GM18505 (cell line): Measurements from ENCODE around the gene USP10.
A peak's percentile ranks its signal among the peaks of the same experiment; 100 is the strongest.

Experiments
- ATAC-seq: cut with Tn5 transposase; IDR thresholded peaks from one replicate; pipeline ENCODE4 v1.9.1; 2021; ENCODE audit not compliant: unreplicated experiment
- POLR2A ChIP-seq: IDR thresholded peaks from 4 replicates; pipeline ENCODE4 v1.6.1; 2011; ENCODE audit warnings: borderline replicate concordance; ENCODE audit not compliant: insufficient read depth, insufficient read length; ENCODE audit errors: extremely low read depth

USP10 gene, protein sequence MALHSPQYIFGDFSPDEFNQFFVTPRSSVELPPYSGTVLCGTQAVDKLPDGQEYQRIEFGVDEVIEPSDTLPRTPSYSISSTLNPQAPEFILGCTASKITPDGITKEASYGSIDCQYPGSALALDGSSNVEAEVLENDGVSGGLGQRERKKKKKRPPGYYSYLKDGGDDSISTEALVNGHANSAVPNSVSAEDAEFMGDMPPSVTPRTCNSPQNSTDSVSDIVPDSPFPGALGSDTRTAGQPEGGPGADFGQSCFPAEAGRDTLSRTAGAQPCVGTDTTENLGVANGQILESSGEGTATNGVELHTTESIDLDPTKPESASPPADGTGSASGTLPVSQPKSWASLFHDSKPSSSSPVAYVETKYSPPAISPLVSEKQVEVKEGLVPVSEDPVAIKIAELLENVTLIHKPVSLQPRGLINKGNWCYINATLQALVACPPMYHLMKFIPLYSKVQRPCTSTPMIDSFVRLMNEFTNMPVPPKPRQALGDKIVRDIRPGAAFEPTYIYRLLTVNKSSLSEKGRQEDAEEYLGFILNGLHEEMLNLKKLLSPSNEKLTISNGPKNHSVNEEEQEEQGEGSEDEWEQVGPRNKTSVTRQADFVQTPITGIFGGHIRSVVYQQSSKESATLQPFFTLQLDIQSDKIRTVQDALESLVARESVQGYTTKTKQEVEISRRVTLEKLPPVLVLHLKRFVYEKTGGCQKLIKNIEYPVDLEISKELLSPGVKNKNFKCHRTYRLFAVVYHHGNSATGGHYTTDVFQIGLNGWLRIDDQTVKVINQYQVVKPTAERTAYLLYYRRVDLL

DNA sequence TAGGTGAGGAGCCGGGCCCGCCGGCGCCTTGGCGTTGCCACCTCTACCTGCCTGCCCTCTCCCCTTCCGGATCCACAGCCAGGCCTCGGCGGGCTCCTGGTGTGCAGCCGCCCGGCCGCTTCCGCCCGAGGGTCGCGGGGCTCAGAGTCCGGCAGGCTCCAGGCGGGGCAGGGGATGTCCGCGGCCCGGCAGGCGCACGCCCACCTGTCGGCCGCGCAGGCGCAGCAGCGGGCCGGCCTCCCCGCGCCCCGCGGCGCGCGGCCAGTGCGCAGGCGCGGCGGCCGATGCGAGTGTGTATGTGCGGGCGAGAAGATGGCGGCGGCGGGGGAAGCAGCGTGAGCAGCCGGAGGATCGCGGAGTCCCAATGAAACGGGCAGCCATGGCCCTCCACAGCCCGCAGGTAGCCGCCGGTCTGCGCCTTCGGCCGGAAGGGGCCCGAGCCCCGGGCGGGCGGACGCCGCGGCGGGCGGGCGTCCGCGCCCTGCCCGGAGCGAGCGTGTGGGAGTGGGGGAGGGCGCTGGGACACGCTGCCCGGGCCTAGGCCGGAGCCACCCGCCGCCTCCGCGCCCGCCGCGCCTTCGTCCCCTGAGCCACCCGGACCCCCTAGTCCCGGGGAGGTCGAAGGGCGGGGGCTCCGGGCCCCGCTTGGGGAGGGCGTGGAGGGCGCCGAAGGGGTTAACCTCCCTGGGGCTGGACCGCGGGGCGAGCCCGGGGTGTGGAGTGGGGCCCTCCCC lies at the start of gene USP10:
USP10 (plus strand) TSS at position 289 of the 734 bp plus-strand sequence; CDS start at position 380, 91 bp downstream.
- peak; percentile 84 for TF ChIP-seq POLR2A
- ATAC-seq = peak; percentile 68

DNA sequence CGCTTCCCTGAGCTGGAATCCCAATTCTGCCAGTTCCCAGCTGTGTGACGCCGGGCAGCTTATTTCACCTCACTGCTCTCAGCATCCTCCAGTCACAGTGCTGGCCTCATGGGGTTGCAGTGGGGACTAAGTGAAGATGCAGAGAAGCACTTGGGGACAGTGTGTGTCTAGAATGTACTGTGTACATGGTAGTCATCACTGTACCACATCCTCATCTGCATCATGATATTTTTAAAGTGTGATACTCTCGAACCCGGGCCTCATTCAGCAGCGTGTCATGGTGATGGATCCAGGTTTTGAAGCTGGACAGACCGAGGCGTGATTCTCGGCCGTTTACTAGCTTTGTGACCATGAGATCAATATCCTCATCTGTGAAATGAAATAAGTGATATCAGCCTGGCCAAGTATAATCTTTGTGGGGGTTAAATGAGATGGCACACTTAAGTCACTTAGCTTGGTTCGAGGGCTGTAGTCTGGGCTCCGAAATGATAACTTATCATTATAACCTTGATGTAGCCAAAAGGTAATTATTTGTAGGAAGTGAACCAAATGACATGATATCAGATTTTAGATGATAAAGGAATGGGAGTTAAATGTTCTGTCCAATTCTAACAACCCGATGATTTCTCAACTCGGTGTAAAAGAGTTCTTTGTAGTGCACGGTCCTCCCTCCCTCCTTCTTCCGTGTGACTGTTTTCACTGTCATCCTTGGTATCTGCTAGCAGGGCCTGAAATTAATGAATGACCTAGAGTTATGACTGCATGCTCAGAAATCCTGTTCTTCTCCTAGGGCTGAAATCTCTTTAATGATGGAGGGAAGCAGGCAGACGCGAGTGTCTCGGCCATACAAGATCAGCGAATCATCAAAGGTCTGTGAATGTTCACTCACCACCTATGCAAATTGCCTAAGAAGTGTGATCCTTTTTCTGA lies 49.5 kb upstream of the USP10 start:
- peak; percentile 17 for TF ChIP-seq POLR2A
- no peak for ATAC-seq

DNA sequence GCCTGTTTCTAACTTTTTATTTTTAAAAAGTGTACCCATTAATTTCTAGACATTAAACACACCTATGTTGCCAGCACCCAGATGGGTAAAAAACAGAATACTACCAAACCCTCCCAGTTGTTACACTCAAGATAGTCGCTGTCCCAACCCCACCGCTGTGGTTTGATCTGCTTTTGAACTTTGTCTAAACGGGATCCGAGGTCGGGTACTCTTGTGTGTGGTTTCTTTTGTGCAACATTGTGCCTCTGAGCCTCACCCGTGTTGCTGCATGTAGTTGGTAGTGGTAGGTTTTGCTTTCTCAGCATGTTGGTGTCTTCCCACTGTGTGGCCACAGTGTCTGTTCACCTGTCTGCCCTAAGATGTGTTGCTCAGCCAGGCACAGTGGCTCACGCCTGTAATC lies 47.2 kb upstream of the USP10 start:
- ATAC-seq = no peak
- no peak for TF ChIP-seq POLR2A

DNA sequence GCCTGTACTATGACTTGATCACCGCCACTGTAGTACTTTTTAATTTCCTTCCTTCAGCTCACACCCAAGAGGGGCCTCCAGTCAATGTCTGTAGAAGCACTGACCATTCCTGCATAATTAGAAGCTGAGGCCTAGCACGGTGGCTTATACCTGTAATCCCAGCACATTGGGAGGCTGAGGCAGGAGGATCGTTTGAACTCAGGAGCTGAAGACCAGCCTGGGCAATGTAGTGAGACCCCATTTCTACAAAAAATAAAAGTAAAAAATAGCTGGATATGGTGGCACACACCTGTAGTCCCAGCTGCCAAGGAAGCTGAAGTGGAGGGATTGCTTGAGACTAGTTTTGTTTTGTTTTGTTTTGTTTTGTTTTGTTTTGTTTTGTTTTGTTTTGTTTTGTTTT lies 45.6 kb upstream of the USP10 start:
- no peak for TF ChIP-seq POLR2A
- no peak for ATAC-seq

DNA sequence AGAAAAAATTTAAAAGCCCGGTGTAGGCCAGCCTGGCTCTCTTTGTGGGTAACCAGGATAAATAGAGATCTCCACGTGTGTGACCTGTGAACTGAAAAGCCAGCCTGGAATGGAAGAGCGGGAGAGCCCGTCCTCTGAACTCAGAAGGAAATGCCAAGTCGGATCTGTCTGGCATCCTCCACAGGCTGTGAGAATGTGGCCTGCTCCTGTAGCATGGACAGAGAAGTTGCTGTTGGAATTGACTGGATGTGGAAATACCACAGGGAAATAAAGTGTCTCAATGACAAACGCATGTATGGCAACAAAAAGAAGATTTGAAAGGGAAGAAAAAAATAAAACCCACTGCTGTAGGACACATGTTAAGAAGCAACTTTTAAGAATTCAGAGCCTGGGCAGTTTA lies 44.8 kb upstream of the USP10 start:
- TF ChIP-seq POLR2A = no peak
- ATAC-seq = no peak

DNA sequence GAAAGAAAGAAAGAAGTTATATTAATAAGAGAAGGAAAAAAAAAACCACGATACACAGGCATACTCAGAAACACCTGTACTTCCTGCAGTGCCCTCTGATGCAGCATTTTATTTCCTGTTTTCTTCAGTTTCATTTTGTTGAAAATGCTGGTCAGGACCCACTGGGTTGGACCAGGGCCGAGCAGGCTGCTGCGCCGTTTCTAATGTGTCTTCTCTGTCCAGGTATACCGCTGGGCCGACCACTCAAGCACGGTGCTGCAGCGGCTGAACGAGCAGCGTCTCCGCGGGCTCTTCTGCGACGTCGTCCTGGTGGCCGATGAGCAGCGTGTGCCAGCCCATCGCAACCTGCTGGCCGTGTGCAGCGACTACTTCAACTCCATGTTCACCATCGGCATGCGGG lies 43.2 kb upstream of the USP10 start:
- TF ChIP-seq POLR2A = no peak
- no peak for ATAC-seq

DNA sequence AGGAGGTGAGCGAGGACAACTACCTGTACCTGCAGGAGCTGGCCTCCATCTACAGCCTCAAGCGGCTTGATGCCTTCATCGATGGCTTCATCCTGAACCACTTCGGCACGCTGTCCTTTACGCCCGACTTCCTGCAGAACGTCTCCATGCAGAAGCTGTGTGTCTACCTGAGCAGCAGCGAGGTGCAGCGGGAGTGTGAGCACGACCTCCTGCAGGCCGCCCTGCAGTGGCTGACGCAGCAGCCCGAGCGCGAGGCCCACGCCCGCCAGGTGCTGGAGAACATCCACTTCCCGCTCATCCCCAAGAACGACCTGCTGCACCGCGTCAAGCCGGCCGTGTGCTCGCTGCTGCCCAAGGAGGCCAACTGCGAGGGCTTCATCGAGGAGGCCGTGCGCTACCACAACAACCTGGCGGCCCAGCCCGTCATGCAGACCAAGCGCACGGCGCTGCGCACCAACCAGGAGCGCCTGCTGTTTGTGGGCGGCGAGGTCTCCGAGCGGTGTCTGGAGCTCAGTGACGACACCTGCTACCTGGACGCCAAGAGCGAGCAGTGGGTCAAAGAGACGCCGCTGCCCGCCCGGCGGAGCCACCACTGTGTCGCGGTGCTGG lies 42.5 kb upstream of the USP10 start:
- TF ChIP-seq POLR2A = no peak
- no peak for ATAC-seq

DNA sequence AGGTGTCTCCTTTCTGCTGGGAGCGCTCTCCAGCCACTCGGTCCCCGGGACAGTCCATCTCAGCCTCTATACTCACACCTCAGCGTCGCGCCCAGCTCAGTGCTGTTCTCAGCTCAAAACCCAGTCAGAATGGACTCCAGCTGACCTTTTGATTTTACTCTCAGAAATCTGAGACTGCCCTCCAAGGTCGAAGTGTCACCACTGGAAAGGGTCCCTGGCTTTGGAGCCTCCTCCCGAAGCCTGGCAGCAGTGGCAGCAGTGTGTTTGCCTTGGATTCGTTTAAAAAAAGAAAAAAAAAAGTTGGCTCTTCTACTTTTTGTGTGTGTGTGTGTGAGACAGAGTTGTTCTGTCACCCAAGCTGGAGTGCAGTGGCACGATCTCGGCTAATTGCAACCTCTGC lies 41.1 kb upstream of the USP10 start:
- no peak for ATAC-seq
- TF ChIP-seq POLR2A = no peak

DNA sequence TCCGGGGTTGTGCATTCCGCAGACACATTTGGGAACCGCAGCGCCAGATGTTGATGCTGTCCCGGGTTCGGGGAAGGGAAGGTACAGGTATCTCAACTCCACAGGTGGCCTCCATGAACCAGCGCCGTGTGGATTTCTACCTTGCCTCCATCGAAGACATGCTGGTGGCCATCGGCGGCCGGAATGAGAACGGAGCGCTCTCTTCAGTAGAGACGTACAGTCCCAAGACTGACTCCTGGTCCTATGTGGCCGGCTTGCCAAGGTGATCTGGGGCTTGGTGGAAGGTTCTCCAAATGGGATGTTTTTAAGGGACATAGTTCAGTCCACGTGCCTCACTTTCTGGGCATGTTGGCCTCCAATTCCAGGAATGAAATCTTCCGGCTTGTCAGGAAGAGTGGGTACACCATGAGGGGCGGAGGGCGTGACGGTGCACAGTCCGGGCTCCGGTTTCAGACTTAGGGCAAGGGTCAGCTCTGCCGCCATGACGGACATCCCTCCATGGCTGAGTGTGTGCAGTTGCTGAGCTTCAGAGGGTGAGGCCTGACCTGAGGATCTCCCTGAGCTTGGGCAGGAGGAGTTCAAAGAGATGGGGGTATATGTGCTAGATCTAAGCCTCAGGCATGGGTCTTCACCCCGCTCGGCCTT lies 40.0 kb upstream of the USP10 start:
- no peak for TF ChIP-seq POLR2A
- ATAC-seq = no peak

DNA sequence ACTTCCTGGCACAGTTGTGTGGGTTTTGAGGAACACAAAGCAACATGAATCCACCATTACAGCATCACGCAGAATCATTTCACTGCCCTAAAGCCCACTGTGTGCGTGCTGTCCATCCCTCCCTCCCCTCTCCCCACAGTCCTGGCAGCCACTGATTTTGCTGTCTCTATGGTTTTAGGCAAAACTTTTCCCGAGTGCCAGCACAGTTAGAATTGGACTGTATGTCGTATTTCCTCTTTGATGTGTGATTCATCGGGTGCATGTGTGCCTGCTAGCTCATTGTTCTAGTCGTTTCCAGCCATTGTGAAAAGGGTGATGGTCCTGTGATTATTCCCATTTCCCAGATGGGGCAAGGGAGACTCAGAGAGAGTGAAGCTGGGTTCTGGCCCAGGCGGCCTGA lies 38.8 kb upstream of the USP10 start:
- ATAC-seq = no peak
- TF ChIP-seq POLR2A = no peak

DNA sequence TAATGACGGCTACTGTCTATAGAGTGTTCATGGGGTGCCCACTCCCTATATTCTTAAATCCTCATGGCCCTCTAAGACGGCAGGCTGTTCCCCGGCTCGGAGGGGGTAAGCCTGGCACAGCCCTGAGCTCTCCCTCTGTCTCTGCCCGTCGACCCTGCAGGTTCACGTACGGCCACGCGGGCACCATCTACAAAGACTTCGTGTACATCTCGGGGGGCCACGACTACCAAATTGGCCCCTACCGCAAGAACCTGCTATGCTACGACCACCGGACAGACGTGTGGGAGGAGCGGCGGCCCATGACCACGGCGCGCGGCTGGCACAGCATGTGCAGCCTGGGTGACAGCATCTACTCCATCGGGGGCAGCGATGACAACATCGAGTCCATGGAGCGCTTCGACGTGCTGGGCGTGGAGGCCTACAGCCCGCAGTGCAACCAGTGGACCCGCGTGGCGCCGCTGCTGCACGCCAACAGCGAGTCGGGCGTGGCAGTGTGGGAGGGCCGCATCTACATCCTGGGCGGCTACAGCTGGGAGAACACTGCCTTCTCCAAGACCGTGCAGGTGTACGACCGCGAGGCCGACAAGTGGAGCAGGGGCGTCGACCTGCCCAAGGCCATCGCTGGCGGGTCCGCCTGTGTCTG lies 38.3 kb upstream of the USP10 start:
- ATAC-seq = no peak

More for the DNA sequence above, 38.3 kb upstream of the USP10 start:
- TF ChIP-seq POLR2A = no peak
